ENCODE data around the gene PDE4D.
"Not testable (repeated sequence)": the region's sequence is repeated elsewhere in the genome, so short reads cannot be mapped to it uniquely, and the experiment has no call there.

Gene PDE4D

GRCh38 chr5:59758566-59758965 is 135.0 kb downstream of the PDE4D start:
- no peak overlapping the region for H3K4me3 ChIP-seq (ENCODE audit: low read length)
- TF ChIP-seq, protein P1, sequence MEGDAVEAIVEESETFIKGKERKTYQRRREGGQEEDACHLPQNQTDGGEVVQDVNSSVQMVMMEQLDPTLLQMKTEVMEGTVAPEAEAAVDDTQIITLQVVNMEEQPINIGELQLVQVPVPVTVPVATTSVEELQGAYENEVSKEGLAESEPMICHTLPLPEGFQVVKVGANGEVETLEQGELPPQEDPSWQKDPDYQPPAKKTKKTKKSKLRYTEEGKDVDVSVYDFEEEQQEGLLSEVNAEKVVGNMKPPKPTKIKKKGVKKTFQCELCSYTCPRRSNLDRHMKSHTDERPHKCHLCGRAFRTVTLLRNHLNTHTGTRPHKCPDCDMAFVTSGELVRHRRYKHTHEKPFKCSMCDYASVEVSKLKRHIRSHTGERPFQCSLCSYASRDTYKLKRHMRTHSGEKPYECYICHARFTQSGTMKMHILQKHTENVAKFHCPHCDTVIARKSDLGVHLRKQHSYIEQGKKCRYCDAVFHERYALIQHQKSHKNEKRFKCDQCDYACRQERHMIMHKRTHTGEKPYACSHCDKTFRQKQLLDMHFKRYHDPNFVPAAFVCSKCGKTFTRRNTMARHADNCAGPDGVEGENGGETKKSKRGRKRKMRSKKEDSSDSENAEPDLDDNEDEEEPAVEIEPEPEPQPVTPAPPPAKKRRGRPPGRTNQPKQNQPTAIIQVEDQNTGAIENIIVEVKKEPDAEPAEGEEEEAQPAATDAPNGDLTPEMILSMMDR (conservative IDR thresholded peaks at IDR 0.05; ENCODE audit: low read length) = no peak

DNA sequence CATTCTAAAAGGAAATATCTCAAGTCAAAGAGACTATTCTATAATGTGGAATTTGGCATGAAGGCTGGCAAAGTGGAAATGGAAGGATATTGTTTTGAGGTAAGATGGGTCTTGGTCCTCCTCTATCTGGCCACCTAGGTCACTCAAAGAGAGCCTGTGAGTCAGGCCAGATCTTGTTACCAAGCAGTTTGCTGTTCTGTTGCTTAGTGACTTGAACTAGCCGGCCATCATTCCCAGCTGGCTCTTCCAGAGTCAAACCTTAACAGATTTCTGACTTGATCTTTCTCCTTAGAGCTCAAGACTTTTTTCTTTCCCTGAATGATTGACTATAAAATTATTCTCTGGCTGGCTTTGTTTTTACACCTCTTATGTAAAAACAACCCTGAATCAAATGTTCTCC is 136.1 kb downstream of the PDE4D start:
- no peak overlapping the region for H3K4me3 ChIP-seq (ENCODE audit: low read length)

More at GRCh38 chr5:59758566-59758965, 135.0 kb downstream of the PDE4D start:
- DNase-seq (ENCODE audit: low read depth) = no peak

DNA sequence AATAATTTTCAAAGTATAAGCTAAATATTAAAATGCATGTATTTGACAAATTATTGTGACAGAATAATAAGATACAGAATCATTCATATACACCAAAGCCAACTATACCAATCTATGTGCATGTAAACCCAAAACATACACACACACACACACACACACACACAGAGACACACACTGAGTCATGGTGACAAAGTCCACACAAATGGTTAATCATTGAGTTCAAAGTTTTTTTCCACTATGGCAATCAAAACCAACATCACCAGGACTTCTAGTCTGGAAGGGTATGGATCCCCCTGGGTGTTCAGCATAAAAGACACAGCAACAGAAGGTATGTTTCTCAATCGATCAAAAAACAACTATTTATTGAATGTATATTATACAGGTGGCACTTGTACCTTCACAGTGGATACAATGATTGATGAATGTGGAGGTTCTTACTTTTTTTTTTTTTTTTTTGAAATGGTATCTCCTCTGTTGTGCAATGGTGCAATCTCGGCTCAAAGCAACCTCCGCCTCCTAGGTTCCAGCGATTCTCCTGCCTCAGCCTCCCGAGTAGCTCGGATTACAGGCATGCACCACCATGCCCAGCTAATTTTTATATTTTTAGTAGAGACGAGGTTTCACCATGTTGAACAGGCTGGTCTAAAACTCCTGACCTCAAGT is 137.0 kb downstream of the PDE4D start:
- H3K4me3 ChIP-seq (ENCODE audit: low read length) = no peak overlapping the region
- DNase-seq (ENCODE audit: low read depth) = no peak
- TF ChIP-seq, protein P1 (conservative IDR thresholded peaks at IDR 0.05; ENCODE audit: low read length) = no peak

More for the DNA sequence above, 136.1 kb downstream of the PDE4D start:
- TF ChIP-seq, protein P1 (conservative IDR thresholded peaks at IDR 0.05; ENCODE audit: low read length) = no peak
- no peak for DNase-seq (ENCODE audit: low read depth)

DNA sequence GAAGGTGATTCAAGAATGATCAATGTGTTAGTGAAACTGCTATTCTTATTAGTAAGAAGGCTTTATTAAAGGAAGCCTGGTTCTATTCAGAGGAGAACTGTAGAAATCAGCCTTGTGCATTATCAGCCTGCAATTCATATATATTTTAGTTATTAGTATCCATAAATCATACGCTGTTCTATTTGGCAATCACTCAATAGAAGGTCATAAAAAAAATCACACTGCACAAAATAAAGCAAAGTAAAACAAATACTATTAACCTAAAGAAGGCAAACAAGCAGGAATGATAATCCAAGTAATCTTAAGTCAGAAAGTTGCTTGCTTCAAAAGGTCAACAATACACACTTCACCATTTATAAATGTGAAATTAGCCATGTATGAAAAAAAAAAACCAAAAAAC is 138.1 kb downstream of the PDE4D start:
- H3K4me3 ChIP-seq (ENCODE audit: low read length) = no peak overlapping the region
- DNase-seq (ENCODE audit: low read depth) = no peak
- TF ChIP-seq, protein P1 (conservative IDR thresholded peaks at IDR 0.05; ENCODE audit: low read length) = no peak

DNA sequence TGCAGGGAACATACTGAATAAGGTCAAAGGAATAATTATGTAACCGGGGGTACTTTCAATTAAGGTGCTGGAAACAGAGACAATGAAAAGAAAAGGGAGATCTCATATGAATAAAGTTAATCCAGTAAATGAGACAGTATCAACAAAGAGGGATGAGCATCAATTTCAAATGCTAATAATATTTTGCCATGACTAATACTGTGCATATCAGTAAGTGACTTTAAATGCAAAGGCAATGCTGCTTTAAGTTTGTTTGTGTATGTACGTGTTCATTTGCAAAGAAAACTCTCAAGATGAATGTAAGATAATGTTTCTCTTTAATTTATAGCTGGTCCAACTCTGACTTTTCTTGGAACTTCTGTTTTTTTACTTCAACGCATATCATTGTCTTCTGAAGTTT is 139.9 kb downstream of the PDE4D start:
- DNase-seq (ENCODE audit: low read depth) = no peak
- no peak overlapping the region for H3K4me3 ChIP-seq (ENCODE audit: low read length)
- TF ChIP-seq, protein P1 (conservative IDR thresholded peaks at IDR 0.05; ENCODE audit: low read length) = no peak

GRCh38 chr5:59749782-59750520 is 143.6 kb downstream of the PDE4D start:
- TF ChIP-seq, protein P1 (conservative IDR thresholded peaks at IDR 0.05; ENCODE audit: low read length) = no peak
- H3K4me3 ChIP-seq (ENCODE audit: low read length) = no peak overlapping the region
- peak; percentile 14 for DNase-seq (ENCODE audit: low read depth)

- H3K4me3 ChIP-seq (ENCODE audit: low read length); DNase-seq (ENCODE audit: low read depth): not testable (repeated sequence)
Observed at GRCh38 chr5:59748036-59748663, 145.4 kb downstream of the PDE4D start.

Data from AG10803 (cell line).